Loucy (cell line): ENCODE results near the gene WASL.

ENCODE experiments used
- H2AFZ ChIP-seq: fragments of 200-600 bp; sonication (generic); 2 replicates; pipeline ENCODE4 v1.6.0; 2016; ENCODE audit warnings: antibody characterized with exemption, mild to moderate bottlenecking, low read length, moderate library complexity
- H3F3A ChIP-seq: fragments of 200-600 bp; 2 replicates; pipeline ENCODE4 v1.6.0; 2016; ENCODE audit warnings: antibody characterized with exemption, low read depth, mild to moderate bottlenecking
- H3K27me3 ChIP-seq: fragments of 200-600 bp; sonication (generic); 2 replicates; pipeline ENCODE4 v1.6.1; 2014; ENCODE audit warnings: low read length, mild to moderate bottlenecking; ENCODE audit not compliant: insufficient read depth, poor library complexity, severe bottlenecking
- H3K36me3 ChIP-seq: fragments of 200-600 bp; sonication (generic); 2 replicates; pipeline ENCODE4 v1.6.1; 2016; ENCODE audit warnings: low read length; ENCODE audit not compliant: insufficient read depth
- H3K4me1 ChIP-seq: fragments of 200-600 bp; sonication (generic); 2 replicates; pipeline ENCODE4 v1.5.1; 2014; ENCODE audit warnings: low read length, mild to moderate bottlenecking; ENCODE audit not compliant: insufficient read depth, poor library complexity, severe bottlenecking
- H3K4me2 ChIP-seq: fragments of 200-600 bp; sonication (generic); 2 replicates; pipeline ENCODE4 v1.6.0; 2014; ENCODE audit warnings: antibody characterized with exemption, low read length, low read depth, mild to moderate bottlenecking; ENCODE audit not compliant: poor library complexity, severe bottlenecking
- H3K4me3 ChIP-seq: fragments of 200-600 bp; sonication (generic); 2 replicates; pipeline ENCODE4 v1.5.1; 2014; ENCODE audit warnings: low read length, mild to moderate bottlenecking, mixed read lengths; ENCODE audit not compliant: poor library complexity, severe bottlenecking
- H3K79me2 ChIP-seq: fragments of 200-600 bp; sonication (generic); 2 replicates; pipeline ENCODE4 v1.6.1; 2014; ENCODE audit warnings: low read length; ENCODE audit not compliant: insufficient read depth
- H3K9ac ChIP-seq: fragments of 200-600 bp; sonication (generic); 2 replicates; pipeline ENCODE4 v1.6.0; 2014; ENCODE audit warnings: mild to moderate bottlenecking, low read depth, low read length, moderate library complexity; ENCODE audit not compliant: poor library complexity, severe bottlenecking
- H3K9me2 ChIP-seq: fragments of 200-600 bp; sonication (generic); replicated peaks from 2 replicates; pipeline ENCODE4 v1.6.1; 2016; ENCODE audit warnings: low read depth, low read length, mixed read lengths
- H3K9me3 ChIP-seq: fragments of 200-600 bp; sonication (generic); 2 replicates; pipeline ENCODE4 v1.6.1; 2014; ENCODE audit warnings: mild to moderate bottlenecking, antibody characterized with exemption, low read length, low read depth; ENCODE audit not compliant: insufficient read depth
- H4K20me1 ChIP-seq: fragments of 200-600 bp; sonication (generic); 2 replicates; pipeline ENCODE4 v1.6.0; 2014; ENCODE audit warnings: antibody characterized with exemption, low read length, mild to moderate bottlenecking; ENCODE audit not compliant: insufficient read depth, poor library complexity, severe bottlenecking
- CTCF ChIP-seq: fragments of 200-600 bp; sonication (generic); conservative IDR thresholded peaks from 2 replicates; pipeline ENCODE4 v1.5.1; 2014; ENCODE audit warnings: mild to moderate bottlenecking, antibody characterized with exemption, low read length
- EZH2phosphoT487 ChIP-seq: fragments of 200-600 bp; IDR thresholded peaks from 2 replicates; pipeline ENCODE4 v1.6.1; 2018; ENCODE audit warnings: antibody characterized with exemption, mild to moderate bottlenecking, moderate library complexity, borderline replicate concordance

Gene WASL

GRCh38 chr7:123660514-123661354, 88.1 kb downstream of the WASL start:
- no peak overlapping the region for H2AFZ ChIP-seq
- no peak for TF ChIP-seq CTCF
- H3K4me3 ChIP-seq, result no peak overlapping the region
- no peaks in the 10 kb centered on the region for H3K9me2 ChIP-seq
- peaks cover 4% of the 10 kb centered on the region for H3K27me3 ChIP-seq
- no peaks in the 10 kb centered on the region for H3K4me1 ChIP-seq
- no peaks in the 10 kb centered on the region for H4K20me1 ChIP-seq
- H3F3A ChIP-seq, result no peaks in the 10 kb centered on the region
- H3K79me2 ChIP-seq, result no peaks in the 10 kb centered on the region
- no peak overlapping the region for H3K9ac ChIP-seq
- no peaks in the 10 kb centered on the region for H3K36me3 ChIP-seq
- no peaks in the 10 kb centered on the region for H3K9me3 ChIP-seq
- H3K4me2 ChIP-seq, result no peak overlapping the region

DNA sequence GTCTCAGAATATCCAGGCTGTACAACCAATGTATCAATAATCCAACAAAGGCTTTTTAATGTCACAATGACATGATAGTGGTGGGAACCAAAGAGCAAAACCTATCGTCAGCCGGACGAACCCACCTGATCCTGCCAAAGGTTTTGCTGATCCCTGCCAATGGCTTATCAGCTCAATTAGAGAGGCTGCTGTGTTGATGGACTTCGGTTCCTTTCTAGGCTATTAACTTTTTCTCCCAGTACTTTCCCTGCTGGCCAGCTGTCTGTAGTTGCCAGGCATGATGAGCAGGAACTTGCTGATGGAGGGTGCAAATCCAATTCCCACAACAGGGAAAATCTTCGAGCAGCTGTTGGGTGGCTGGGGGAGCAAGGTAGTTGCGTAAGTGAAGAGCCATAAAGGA, 90.8 kb downstream of the WASL start:
- no peaks in the 10 kb centered on the region for H3K27me3 ChIP-seq
- TF ChIP-seq EZH2phosphoT487, result no peak
- H3K79me2 ChIP-seq, result no peaks in the 10 kb centered on the region
- H2AFZ ChIP-seq, result no peak overlapping the region
- H3K4me1 ChIP-seq, result no peaks in the 10 kb centered on the region
- H4K20me1 ChIP-seq, result no peaks in the 10 kb centered on the region
- no peak overlapping the region for H3K4me2 ChIP-seq
- H3K9me3 ChIP-seq, result no peaks in the 10 kb centered on the region
- no peaks in the 10 kb centered on the region for H3K9me2 ChIP-seq
- H3K4me3 ChIP-seq, result no peak overlapping the region
- H3F3A ChIP-seq, result no peaks in the 10 kb centered on the region
- H3K9ac ChIP-seq, result no peak overlapping the region
- no peaks in the 10 kb centered on the region for H3K36me3 ChIP-seq

DNA sequence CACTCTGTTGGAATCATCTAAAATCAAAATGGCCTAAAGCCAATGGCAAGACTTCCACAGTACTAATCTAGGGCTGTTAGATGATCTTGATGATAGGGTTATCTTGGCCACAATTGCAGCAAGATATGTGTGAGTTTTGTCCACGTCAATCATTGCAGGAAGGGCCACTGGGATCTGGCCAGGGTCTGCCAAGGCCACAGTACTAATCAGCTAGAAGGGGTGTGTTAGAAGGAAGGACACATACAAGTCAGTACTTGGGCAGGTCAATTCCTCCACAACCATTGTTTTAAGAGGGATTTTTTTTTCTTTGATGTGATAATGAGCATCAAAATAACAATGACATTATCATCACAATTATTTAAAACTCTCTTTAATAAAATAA, 91.5 kb downstream of the WASL start:
- Histone ChIP-seq H3K9me2 (no peaks in the 10 kb centered on the region), H3K36me3 (no peaks in the 10 kb centered on the region), H3K27me3 (no peaks in the 10 kb centered on the region), H3K4me3 (no peak overlapping the region), H3F3A (no peaks in the 10 kb centered on the region), H3K4me1 (no peaks in the 10 kb centered on the region), H3K9me3 (no peaks in the 10 kb centered on the region), H3K79me2 (no peaks in the 10 kb centered on the region), H2AFZ (no peak overlapping the region), H3K4me2 (no peak overlapping the region), H4K20me1 (no peaks in the 10 kb centered on the region), H3K9ac (no peak overlapping the region)
- TF ChIP-seq CTCF (no peak), EZH2phosphoT487 (no peak)
